Ascending aorta (tissue), 2 donors: ENCODE measurements around the gene PDZD2. TPM values are rescaled to one million over a fixed set of nuclear protein-coding genes. Genes with fewer than 3 reads are reported as not detected.
A peak's percentile ranks its signal among the peaks of the same experiment; 100 is the strongest.

ENCODE experiments used
- DNase-seq, 2 donors: peaks; one replicate each; pipeline ENCODE4 v3.0.0-alpha.2; 2019; ENCODE audit warnings: low spot score in 2 of 2
- H3K27ac ChIP-seq, 2 donors: fragments of 200-600 bp; sonication (generic); one replicate each; pipeline ENCODE4 v1.5.1; 2016 to 2017; ENCODE audit warnings: mild to moderate bottlenecking in 1 of 2
- H3K27me3 ChIP-seq: fragments of 200-600 bp; sonication (generic); one replicate; pipeline ENCODE4 v1.5.1; 2017
- H3K36me3 ChIP-seq, 2 donors: fragments of 200-600 bp; sonication (generic); one replicate each; pipeline ENCODE4 v1.5.1; 2016
- H3K4me1 ChIP-seq, 2 donors: fragments of 200-600 bp; sonication (generic); one replicate each; pipeline ENCODE4 v1.5.1; 2016 to 2017; ENCODE audit warnings: mild to moderate bottlenecking in 1 of 2
- H3K4me3 ChIP-seq, 2 donors: fragments of 200-600 bp; sonication (generic); one replicate each; pipeline ENCODE4 v1.5.1; 2016 to 2017; ENCODE audit warnings: mild to moderate bottlenecking in 1 of 2
- H3K9me3 ChIP-seq, 2 donors: fragments of 200-600 bp; sonication (generic); one replicate each; pipeline ENCODE4 v1.5.1; 2016
- CTCF ChIP-seq, 3 experiments: fragments of 200-600 bp in 2 of 3; fragments of 450-650 bp in 1 of 3; sonication (generic) in 2 of 3; IDR thresholded peaks; one replicate each; pipeline ENCODE4 v1.5.1; 2016 to 2019; ENCODE audit warnings: antibody characterized with exemption in 3 of 3, mild to moderate bottlenecking in 1 of 3, moderate library complexity in 1 of 3
- intact Hi-C: fragments of 100-400 bp; cut with DNase I; formaldehyde crosslinking; loops from one replicate; pipeline ENCODE4 v1.15.1; 2023
- total RNA-seq: library from RNA; depleted of rRNA; stranded (reverse); fragments of >200 nt; gene quantifications from one replicate; pipeline ENCODE4 v1.1.0, GENCODE V29; 2016

The PDZD2 gene
- total RNA-seq, 1 donor from 2014 or later: 8.1 TPM

GRCh38 chr5:31637851-31638250 lies 1.1 kb upstream of the PDZD2 start:
- no peak overlapping the region for H3K27ac ChIP-seq
- peaks cover 5 to 6% of the 10 kb centered on the region in 2 donors for H3K4me1 ChIP-seq
- no peak for TF ChIP-seq CTCF (IDR thresholded peaks at IDR 0.05)
- peak overlapping the region in 1 of 2 donors; percentile 81 for H3K4me3 ChIP-seq
- intact Hi-C loops: loop anchor here (1.0 to 5.0 kb wide), 4 partner anchors 25 to 441 kb away; no protein-coding TSS in a partner anchor
- DNase-seq: no peak
- no peaks in the 10 kb centered on the region for H3K27me3 ChIP-seq
- H3K36me3 ChIP-seq: no peaks in the 10 kb centered on the region
- H3K9me3 ChIP-seq: no peaks in the 10 kb centered on the region

- no peaks in the 10 kb centered on the region for H3K27me3 ChIP-seq
- no peaks in the 10 kb centered on the region for H3K36me3 ChIP-seq
- peak overlapping the region; percentile 45 to 69 for H3K27ac ChIP-seq
- DNase-seq: peak in 1 of 2 donors; percentile 70
- intact Hi-C loops: loop anchor here (1.0 to 5.0 kb wide), 4 partner anchors 25 to 441 kb away; no protein-coding TSS in a partner anchor
- H3K4me3 ChIP-seq: peak overlapping the region; percentile 81
- TF ChIP-seq CTCF (IDR thresholded peaks at IDR 0.05): no peak
- no peaks in the 10 kb centered on the region for H3K9me3 ChIP-seq
- peaks cover 5 to 6% of the 10 kb centered on the region in 2 donors for H3K4me1 ChIP-seq
Measured at GRCh38 chr5:31638345-31638744, 586 bp upstream of the PDZD2 start.

- no peak for DNase-seq
- intact Hi-C loops: loop anchor here (2.0 to 10.0 kb wide), 4 partner anchors 103 to 455 kb away; no protein-coding TSS in a partner anchor
- Histone ChIP-seq H3K4me3 (peak overlapping the region; percentile 81), H3K36me3 (no peaks in the 10 kb centered on the region), H3K27me3 (no peaks in the 10 kb centered on the region), H3K9me3 (no peaks in the 10 kb centered on the region), H3K27ac (peak overlapping the region; percentile 68 to 69), H3K4me1 (peaks cover 5 to 6% of the 10 kb centered on the region in 2 donors)
- TF ChIP-seq CTCF (IDR thresholded peaks at IDR 0.05): no peak
Measured at GRCh38 chr5:31639481-31640411, 815 bp downstream of the PDZD2 start.

GRCh38 chr5:31640573-31640972 lies 1.6 kb downstream of the PDZD2 start:
- H3K27me3 ChIP-seq: no peaks in the 10 kb centered on the region
- no peaks in the 10 kb centered on the region for H3K36me3 ChIP-seq
- H3K27ac ChIP-seq: peak overlapping the region in 1 of 2 donors; percentile 69
- H3K4me1 ChIP-seq: peaks cover 5 to 6% of the 10 kb centered on the region in 2 donors
- TF ChIP-seq CTCF (IDR thresholded peaks at IDR 0.05): no peak
- no peak overlapping the region for H3K4me3 ChIP-seq
- DNase-seq: no peak
- no peaks in the 10 kb centered on the region for H3K9me3 ChIP-seq
- intact Hi-C loops: loop anchor here (10.0 kb wide), 1 partner anchor 454 kb away; no protein-coding TSS in a partner anchor

- Histone ChIP-seq H3K27ac (no peak overlapping the region), H3K4me3 (no peak overlapping the region), H3K27me3 (no peaks in the 10 kb centered on the region), H3K36me3 (no peaks in the 10 kb centered on the region), H3K9me3 (no peaks in the 10 kb centered on the region), H3K4me1 (peaks cover 5 to 6% of the 10 kb centered on the region in 2 donors)
- intact Hi-C loops: loop anchor here (10.0 kb wide), 1 partner anchor 454 kb away; no protein-coding TSS in a partner anchor
- DNase-seq: no peak
- no peak for TF ChIP-seq CTCF (IDR thresholded peaks at IDR 0.05)
Measured at GRCh38 chr5:31641059-31641458, 2.1 kb downstream of the PDZD2 start.
